HL-60 (cell line): ENCODE results near the gene POLR2H.

Experiments
- DNase-seq, 2 experiments: peaks; one replicate each; pipeline ENCODE4 v3.0.0-alpha.2; 2010 to 2020; ENCODE audit warnings: low read depth in 1 of 2, low spot score in 1 of 2
- H3K27ac ChIP-seq: fragments of 250-450 bp; sonication (Bioruptor Pico); replicated peaks from 2 replicates; pipeline ENCODE4 v1.5.1; 2020; ENCODE audit warnings: mild to moderate bottlenecking, moderate library complexity
- H3K27me3 ChIP-seq: fragments of 250-450 bp; sonication (Bioruptor Pico); 2 replicates; pipeline ENCODE4 v1.5.1; 2021; ENCODE audit warnings: mild to moderate bottlenecking, moderate library complexity; ENCODE audit not compliant: insufficient read depth, poor library complexity, severe bottlenecking
- H3K4me3 ChIP-seq: replicated peaks from 2 replicates; pipeline ENCODE4 v1.5.1; 2011; ENCODE audit warnings: mild to moderate bottlenecking, control low read depth, low read length; ENCODE audit not compliant: insufficient read depth
- GABPA ChIP-seq: IDR thresholded peaks from 2 replicates; pipeline ENCODE4 v1.6.1; 2012; ENCODE audit warnings: low read depth
- POLR2AphosphoS5 ChIP-seq: IDR thresholded peaks from 2 replicates; pipeline ENCODE4 v1.6.1; 2012; ENCODE audit warnings: low read depth
- SPI1 ChIP-seq: IDR thresholded peaks from 2 replicates; pipeline ENCODE4 v1.6.1; 2012; ENCODE audit warnings: low read depth, mild to moderate bottlenecking, borderline replicate concordance
- TF ChIP-seq, protein P1 (sequence below): IDR thresholded peaks from 2 replicates; pipeline ENCODE4 v1.6.1; 2012; ENCODE audit warnings: low read depth; ENCODE audit not compliant: insufficient replicate concordance
- TF ChIP-seq, protein P2 (sequence below): IDR thresholded peaks from one replicate; pipeline ENCODE4 v1.5.1; 2011; ENCODE audit warnings: low read length, control low read depth, inconsistent platforms; ENCODE audit not compliant: insufficient read depth

The POLR2H gene

DNA sequence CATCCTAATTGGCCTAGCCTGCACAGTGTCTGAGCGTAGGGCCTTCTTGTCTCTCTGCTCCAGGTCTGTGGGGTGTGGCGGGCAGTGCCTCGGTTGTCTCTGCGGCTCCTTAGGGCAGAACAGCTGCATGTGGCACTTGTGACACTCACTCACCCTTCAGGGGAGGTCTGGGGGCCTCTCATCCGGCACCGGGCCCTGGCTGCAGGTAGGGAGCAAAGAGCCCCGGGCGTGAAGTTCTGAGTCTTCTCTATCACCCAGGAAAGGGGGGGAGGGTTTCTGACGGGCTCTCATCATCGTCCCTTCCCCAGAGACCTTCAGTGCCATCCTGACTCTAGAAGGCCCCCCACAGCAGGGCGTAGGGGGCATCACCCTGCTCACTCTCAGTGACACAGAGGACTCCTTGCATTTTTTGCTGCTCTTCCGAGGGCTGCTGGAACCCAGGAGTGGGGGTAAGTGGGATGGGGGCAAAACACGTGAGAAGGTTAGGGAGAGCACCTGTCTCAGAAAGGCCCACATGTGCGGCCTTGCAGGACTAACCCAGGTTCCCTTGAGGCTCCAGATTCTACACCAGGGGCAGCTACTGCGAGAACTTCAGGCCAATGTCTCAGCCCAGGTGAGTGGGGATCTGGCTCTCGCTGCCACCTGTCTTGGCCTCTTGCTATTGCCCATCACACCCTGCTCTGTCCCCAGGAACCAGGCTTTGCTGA, 21.0 kb downstream of the POLR2H start:
- Histone ChIP-seq H3K27ac (no peak overlapping the region), H3K4me3 (no peak overlapping the region), H3K27me3 (peaks cover 31% of the 10 kb centered on the region)
- TF ChIP-seq, protein P1, sequence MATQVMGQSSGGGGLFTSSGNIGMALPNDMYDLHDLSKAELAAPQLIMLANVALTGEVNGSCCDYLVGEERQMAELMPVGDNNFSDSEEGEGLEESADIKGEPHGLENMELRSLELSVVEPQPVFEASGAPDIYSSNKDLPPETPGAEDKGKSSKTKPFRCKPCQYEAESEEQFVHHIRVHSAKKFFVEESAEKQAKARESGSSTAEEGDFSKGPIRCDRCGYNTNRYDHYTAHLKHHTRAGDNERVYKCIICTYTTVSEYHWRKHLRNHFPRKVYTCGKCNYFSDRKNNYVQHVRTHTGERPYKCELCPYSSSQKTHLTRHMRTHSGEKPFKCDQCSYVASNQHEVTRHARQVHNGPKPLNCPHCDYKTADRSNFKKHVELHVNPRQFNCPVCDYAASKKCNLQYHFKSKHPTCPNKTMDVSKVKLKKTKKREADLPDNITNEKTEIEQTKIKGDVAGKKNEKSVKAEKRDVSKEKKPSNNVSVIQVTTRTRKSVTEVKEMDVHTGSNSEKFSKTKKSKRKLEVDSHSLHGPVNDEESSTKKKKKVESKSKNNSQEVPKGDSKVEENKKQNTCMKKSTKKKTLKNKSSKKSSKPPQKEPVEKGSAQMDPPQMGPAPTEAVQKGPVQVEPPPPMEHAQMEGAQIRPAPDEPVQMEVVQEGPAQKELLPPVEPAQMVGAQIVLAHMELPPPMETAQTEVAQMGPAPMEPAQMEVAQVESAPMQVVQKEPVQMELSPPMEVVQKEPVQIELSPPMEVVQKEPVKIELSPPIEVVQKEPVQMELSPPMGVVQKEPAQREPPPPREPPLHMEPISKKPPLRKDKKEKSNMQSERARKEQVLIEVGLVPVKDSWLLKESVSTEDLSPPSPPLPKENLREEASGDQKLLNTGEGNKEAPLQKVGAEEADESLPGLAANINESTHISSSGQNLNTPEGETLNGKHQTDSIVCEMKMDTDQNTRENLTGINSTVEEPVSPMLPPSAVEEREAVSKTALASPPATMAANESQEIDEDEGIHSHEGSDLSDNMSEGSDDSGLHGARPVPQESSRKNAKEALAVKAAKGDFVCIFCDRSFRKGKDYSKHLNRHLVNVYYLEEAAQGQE, result no peak
- TF ChIP-seq POLR2AphosphoS5 (no peak), GABPA (no peak), SPI1 (no peak)
- TF ChIP-seq, protein P2, sequence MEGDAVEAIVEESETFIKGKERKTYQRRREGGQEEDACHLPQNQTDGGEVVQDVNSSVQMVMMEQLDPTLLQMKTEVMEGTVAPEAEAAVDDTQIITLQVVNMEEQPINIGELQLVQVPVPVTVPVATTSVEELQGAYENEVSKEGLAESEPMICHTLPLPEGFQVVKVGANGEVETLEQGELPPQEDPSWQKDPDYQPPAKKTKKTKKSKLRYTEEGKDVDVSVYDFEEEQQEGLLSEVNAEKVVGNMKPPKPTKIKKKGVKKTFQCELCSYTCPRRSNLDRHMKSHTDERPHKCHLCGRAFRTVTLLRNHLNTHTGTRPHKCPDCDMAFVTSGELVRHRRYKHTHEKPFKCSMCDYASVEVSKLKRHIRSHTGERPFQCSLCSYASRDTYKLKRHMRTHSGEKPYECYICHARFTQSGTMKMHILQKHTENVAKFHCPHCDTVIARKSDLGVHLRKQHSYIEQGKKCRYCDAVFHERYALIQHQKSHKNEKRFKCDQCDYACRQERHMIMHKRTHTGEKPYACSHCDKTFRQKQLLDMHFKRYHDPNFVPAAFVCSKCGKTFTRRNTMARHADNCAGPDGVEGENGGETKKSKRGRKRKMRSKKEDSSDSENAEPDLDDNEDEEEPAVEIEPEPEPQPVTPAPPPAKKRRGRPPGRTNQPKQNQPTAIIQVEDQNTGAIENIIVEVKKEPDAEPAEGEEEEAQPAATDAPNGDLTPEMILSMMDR, result no peak
- DNase-seq, result no peak

DNA sequence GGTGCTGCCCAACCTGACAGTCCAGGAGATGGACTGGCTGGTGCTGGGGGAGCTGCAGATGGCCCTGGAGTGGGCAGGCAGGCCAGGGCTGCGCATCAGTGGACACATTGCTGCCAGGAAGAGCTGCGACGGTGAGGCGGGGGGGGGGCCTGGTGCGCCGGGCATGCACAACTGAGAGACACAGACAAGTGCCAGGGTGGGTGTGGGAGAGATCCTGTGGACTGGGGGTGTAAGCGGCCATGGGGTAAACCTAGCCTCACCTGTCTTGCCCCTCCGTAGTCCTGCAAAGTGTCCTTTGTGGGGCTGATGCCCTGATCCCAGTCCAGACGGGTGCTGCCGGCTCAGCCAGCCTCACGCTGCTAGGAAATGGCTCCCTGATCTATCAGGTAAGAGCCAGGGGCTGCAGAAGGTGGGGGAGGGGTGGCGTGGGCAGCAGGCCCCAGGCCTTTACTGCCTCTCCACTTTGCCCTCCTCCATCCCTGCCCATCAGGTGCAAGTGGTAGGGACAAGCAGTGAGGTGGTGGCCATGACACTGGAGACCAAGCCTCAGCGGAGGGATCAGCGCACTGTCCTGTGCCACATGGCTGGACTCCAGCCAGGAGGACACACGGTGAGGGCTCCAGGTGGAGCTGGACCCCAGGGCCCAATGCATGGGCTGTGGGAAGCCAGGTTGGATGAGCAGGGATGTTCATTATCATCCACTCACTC, 21.7 kb downstream of the POLR2H start:
- DNase-seq, result no peak
- H3K27ac ChIP-seq, result no peak overlapping the region
- peaks cover 28% of the 10 kb centered on the region for H3K27me3 ChIP-seq
- H3K4me3 ChIP-seq, result no peak overlapping the region
- TF ChIP-seq, protein P2, result no peak
- TF ChIP-seq GABPA, result no peak
- TF ChIP-seq POLR2AphosphoS5, result no peak
- no peak for TF ChIP-seq SPI1
- TF ChIP-seq, protein P1, result no peak

DNA sequence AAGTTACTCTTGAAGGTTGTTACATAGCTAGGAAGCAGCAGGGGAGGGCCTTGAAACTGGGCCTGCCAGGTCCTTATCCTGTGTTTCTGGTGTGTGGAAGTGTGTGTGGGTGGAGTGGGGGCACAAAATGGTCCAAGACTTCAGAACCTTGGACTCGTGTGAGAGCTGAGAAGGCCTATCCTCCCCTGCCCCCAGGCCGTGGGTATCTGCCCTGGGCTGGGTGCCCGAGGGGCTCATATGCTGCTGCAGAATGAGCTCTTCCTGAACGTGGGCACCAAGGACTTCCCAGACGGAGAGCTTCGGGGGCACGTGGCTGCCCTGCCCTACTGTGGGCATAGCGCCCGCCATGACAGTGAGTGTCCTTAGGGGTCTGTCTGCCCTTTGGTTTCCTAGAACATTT, 22.8 kb downstream of the POLR2H start:
- no peak overlapping the region for H3K4me3 ChIP-seq
- DNase-seq, result no peak
- no peak overlapping the region for H3K27ac ChIP-seq
- H3K27me3 ChIP-seq, result peaks cover 22% of the 10 kb centered on the region
- TF ChIP-seq, protein P2, result no peak
- TF ChIP-seq, protein P1, result no peak
- TF ChIP-seq POLR2AphosphoS5 (no peak), GABPA (no peak), SPI1 (no peak)
